Lung (tissue), 12 donors: ENCODE data around the gene COA7. TPM values are rescaled to one million over a fixed set of nuclear protein-coding genes. Genes with fewer than 3 reads are reported as not detected.

Experiments
- ATAC-seq: fragments of 200-7000 bp; cut with Tn5 transposase; one replicate; pipeline ENCODE4 v1.9.1; 2020; ENCODE audit warnings: moderate number of reproducible peaks; ENCODE audit not compliant: insufficient read depth, low FRiP score
- DNase-seq, 3 donors: peaks; one replicate each; pipeline ENCODE4 v3.0.0-alpha.2; 2013 to 2017
- H3K27ac ChIP-seq, 2 donors: one replicate each; pipeline ENCODE4 v1.5.1; 2013; ENCODE audit warnings: mild to moderate bottlenecking in 2 of 2, moderate library complexity in 2 of 2, control low read depth in 1 of 2, inconsistent platforms in 1 of 2, low read depth in 1 of 2, low read length in 1 of 2
- H3K27me3 ChIP-seq, 3 donors: one replicate each; pipeline ENCODE4 v1.5.1; 2013; ENCODE audit warnings: low read length in 2 of 3; ENCODE audit not compliant: control insufficient read depth in 3 of 3, insufficient read depth in 3 of 3
- H3K36me3 ChIP-seq, 4 donors: one replicate each; pipeline ENCODE4 v1.5.1; 2013; ENCODE audit warnings: low read length in 4 of 4, mild to moderate bottlenecking in 1 of 4, moderate library complexity in 1 of 4; ENCODE audit not compliant: control insufficient read depth in 4 of 4, insufficient read depth in 4 of 4
- H3K4me1 ChIP-seq, 5 donors: one replicate each; pipeline ENCODE4 v1.5.1; 2013; ENCODE audit warnings: low read length in 5 of 5, mild to moderate bottlenecking in 2 of 5, moderate library complexity in 1 of 5; ENCODE audit not compliant: control insufficient read depth in 5 of 5, insufficient read depth in 5 of 5
- H3K4me3 ChIP-seq: one replicate; pipeline ENCODE4 v1.5.1; 2013; ENCODE audit warnings: mild to moderate bottlenecking, control low read depth, moderate library complexity
- H3K9ac ChIP-seq, 2 donors: one replicate each; pipeline ENCODE4 v1.5.1; 2013; ENCODE audit warnings: low read length in 2 of 2, control low read depth in 1 of 2; ENCODE audit not compliant: insufficient read depth in 1 of 2
- H3K9me3 ChIP-seq, 4 donors: one replicate each; pipeline ENCODE4 v1.5.1; 2013; ENCODE audit warnings: low read length in 3 of 4, mild to moderate bottlenecking in 1 of 4, moderate library complexity in 1 of 4; ENCODE audit not compliant: control insufficient read depth in 4 of 4, insufficient read depth in 3 of 4
- WGBS, 2 donors: extraction: QIAGEN DNeasy Blood & Tissue Kit; methylation state at CpG; one replicate each; pipeline ENCODE4 v1.1.7; 2013; 5-methylcytosine and 5-hydroxymethylcytosine counted together
- polyA plus RNA-seq, 2 donors: library from polyadenylated mRNA; stranded (reverse); fragments of 200-250 nt; gene quantifications; one replicate each; pipeline ENCODE4 v1.2.1, GENCODE V29; 2013
- total RNA-seq, 2 donors: library from RNA; depleted of rRNA in 1 of 2; stranded (reverse); fragments of >200 nt in 1 of 2; gene quantifications; one replicate each; pipeline ENCODE4 v1.2.1, GENCODE V29; 2014 to 2021
- TF ChIP-seq, protein P1 (sequence below): IDR thresholded peaks from 2 replicates; pipeline ENCODE4 v1.5.1; 2012; ENCODE audit warnings: mild to moderate bottlenecking; ENCODE audit errors: control extremely low read depth, extremely low read depth
- donor health status: control.
- donor health status: control.
- donor health status: Bipolar disorder and iron deficiency.
- donor health status: healthy.
- donor health status: DM: yes; HTN: yes; CAD: no.

COA7 gene
- total and polyA plus RNA-seq, 4 donors: 4.8 to 20.4 (median 8.5) TPM

DNA sequence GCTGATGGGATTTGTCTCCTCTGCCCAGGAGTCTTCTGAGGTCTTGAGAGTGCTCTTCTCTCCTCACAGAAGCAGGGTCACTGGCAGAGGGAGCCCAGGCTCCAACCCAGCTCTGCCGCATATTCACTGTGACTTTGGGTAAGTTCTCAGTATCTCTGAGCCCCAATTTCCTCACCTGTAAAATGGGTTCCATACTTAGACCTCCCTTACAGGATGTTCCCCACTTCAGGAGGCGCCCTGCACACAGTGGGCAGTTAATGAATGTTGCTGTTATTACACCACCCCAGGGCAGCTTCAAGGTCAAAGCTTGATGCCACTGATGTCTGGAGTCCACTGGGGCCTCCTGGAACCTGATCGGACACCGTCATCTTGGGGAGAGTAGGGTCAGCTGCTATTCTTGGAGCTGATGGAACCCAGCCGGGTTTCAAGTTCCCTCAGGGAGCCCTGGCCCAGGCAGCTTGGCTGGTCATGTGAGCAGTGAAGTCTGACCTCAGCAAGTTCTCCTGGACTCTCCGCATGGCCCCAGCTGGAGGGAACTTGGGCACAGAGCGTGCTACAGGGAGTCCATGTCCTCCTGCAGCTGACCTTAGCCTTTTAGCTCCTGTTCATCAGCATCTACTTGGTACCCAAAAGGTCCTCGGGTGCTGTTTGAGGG is 21.8 kb downstream of the COA7 start:
- Histone ChIP-seq H3K9ac (no peak overlapping the region), H3K27ac (no peak overlapping the region), H3K9me3 (no peaks in the 10 kb centered on the region), H3K4me1 (peaks cover 0 to 6% (median 0%) of the 10 kb centered on the region in 5 donors), H3K4me3 (no peak overlapping the region), H3K36me3 (no peaks in the 10 kb centered on the region), H3K27me3 (no peaks in the 10 kb centered on the region)
- WGBS, 2 donors: 78 to 82% methylated on average over 8 of the region's 8 CpGs
- DNase-seq (no peak), ATAC-seq (no peak)
- TF ChIP-seq, protein P1, sequence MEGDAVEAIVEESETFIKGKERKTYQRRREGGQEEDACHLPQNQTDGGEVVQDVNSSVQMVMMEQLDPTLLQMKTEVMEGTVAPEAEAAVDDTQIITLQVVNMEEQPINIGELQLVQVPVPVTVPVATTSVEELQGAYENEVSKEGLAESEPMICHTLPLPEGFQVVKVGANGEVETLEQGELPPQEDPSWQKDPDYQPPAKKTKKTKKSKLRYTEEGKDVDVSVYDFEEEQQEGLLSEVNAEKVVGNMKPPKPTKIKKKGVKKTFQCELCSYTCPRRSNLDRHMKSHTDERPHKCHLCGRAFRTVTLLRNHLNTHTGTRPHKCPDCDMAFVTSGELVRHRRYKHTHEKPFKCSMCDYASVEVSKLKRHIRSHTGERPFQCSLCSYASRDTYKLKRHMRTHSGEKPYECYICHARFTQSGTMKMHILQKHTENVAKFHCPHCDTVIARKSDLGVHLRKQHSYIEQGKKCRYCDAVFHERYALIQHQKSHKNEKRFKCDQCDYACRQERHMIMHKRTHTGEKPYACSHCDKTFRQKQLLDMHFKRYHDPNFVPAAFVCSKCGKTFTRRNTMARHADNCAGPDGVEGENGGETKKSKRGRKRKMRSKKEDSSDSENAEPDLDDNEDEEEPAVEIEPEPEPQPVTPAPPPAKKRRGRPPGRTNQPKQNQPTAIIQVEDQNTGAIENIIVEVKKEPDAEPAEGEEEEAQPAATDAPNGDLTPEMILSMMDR: no peak

DNA sequence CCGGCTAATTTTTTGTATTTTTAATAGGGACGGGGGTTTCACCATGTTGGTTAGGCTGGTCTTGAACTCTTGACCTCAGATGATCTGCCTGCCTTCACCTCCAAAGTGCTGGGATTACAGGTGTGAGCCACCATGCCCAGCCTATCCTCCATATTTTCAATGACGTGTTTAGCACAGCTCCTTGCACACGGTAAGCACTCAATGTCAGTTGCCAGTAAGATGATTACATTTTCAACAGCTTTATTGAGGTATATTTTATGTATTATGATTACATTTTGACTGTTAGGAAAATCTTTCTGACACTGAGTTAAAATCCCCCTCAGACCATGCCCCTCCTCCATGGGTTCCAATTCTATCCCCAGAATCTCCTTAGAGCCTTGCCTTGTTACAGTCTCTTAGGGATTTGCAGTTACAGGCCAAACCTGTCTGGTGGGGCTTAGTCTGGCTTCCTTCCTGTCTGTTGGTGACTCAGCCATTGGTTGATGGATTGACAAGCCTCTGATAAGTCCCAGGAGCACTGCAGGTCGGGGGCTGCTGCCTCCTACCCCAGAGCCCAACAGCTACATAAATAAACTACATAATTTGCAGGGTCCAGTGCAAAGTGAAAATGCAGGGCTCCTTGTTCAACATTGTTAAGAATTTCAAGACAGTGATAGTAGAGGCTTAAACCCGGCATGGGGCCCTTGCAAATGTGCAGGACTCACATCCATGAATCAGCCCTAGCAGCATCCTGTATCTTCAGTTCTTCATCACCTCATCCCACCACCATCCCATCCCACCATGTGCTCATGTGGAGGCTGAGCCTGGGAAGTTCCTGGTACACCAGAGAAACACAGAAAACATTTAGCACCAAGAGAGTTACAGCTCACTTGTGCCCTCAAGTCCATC is 23.4 kb downstream of the COA7 start:
- Histone ChIP-seq H3K4me1 (peaks cover 0 to 6% (median 0%) of the 10 kb centered on the region in 5 donors), H3K9me3 (no peaks in the 10 kb centered on the region), H3K27me3 (no peaks in the 10 kb centered on the region), H3K27ac (no peak overlapping the region), H3K36me3 (no peaks in the 10 kb centered on the region), H3K4me3 (no peak overlapping the region), H3K9ac (no peak overlapping the region)
- DNase-seq: peak in 2 of 3 donors; percentile 44 to 62
- no peak for ATAC-seq
- WGBS, 2 donors: 66 to 74% methylated on average over 6 of the region's 6 CpGs
- TF ChIP-seq, protein P1: no peak

DNA sequence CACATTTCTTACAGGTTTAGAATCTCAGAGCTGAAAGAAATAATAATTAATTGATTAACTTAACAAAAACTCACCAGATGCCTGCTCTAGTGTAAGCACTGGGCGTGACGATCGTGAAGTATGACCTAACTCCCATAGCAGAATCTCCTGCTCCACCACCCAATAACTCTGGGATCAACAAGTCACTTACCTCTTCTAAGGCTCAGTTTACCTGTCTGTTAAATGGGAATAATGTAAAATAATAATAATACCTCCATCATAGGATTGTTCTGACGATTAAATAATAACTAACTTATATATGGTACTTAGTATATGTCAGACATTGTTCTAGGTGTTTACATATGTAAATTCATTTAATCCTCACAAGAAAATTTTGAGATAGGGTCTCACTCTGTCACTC is 24.6 kb downstream of the COA7 start:
- Histone ChIP-seq H3K9ac (no peak overlapping the region), H3K36me3 (no peaks in the 10 kb centered on the region), H3K27ac (no peak overlapping the region), H3K9me3 (no peaks in the 10 kb centered on the region), H3K4me3 (no peak overlapping the region), H3K27me3 (no peaks in the 10 kb centered on the region), H3K4me1 (peaks cover 0 to 6% (median 0%) of the 10 kb centered on the region in 5 donors)
- DNase-seq: no peak
- WGBS, 2 donors: 94 to 98% methylated on average over 4 of the region's 4 CpGs
- TF ChIP-seq, protein P1: no peak
- no peak for ATAC-seq
